Hepatocyte (in vitro differentiated cells): ENCODE data around the gene ASTN2. TPM values are rescaled to one million over a fixed set of nuclear protein-coding genes. Genes with fewer than 3 reads are reported as not detected.

ENCODE experiments used
- DNase-seq: peaks from one replicate; pipeline ENCODE4 v3.0.0-alpha.2; 2016; ENCODE audit warnings: low spot score
- H2AFZ ChIP-seq: fragments of 200-600 bp; sonication (generic); 2 replicates; pipeline ENCODE4 v1.6.0; 2016; ENCODE audit warnings: antibody characterized with exemption, mild to moderate bottlenecking
- H3K27ac ChIP-seq: fragments of 200-600 bp; sonication (generic); 2 replicates; pipeline ENCODE4 v1.5.1; 2016; ENCODE audit warnings: mild to moderate bottlenecking
- H3K27me3 ChIP-seq: fragments of 200-600 bp; sonication (generic); 2 replicates; pipeline ENCODE4 v1.6.1; 2016
- H3K36me3 ChIP-seq: fragments of 200-600 bp; sonication (generic); replicated peaks from 2 replicates; pipeline ENCODE4 v1.5.1; 2016; ENCODE audit warnings: low read depth; ENCODE audit not compliant: insufficient read depth
- H3K4me1 ChIP-seq: fragments of 200-600 bp; sonication (generic); 2 replicates; pipeline ENCODE4 v1.5.1; 2016; ENCODE audit warnings: mild to moderate bottlenecking, moderate library complexity; ENCODE audit not compliant: insufficient read depth
- H3K4me2 ChIP-seq: fragments of 200-600 bp; sonication (generic); 2 replicates; pipeline ENCODE4 v1.6.0; 2016
- H3K4me3 ChIP-seq: fragments of 200-600 bp; sonication (generic); 2 replicates; pipeline ENCODE4 v1.5.1; 2016; ENCODE audit warnings: mild to moderate bottlenecking
- H3K79me2 ChIP-seq: fragments of 200-600 bp; sonication (generic); 2 replicates; pipeline ENCODE4 v1.6.0; 2017; ENCODE audit warnings: mild to moderate bottlenecking
- H3K9me2 ChIP-seq: fragments of 200-600 bp; sonication (generic); replicated peaks from 2 replicates; pipeline ENCODE4 v1.6.0; 2017; ENCODE audit warnings: mild to moderate bottlenecking; ENCODE audit not compliant: insufficient read depth
- H3K9me3 ChIP-seq: fragments of 200-600 bp; sonication (generic); 2 replicates; pipeline ENCODE4 v1.5.1; 2016; ENCODE audit warnings: low read depth, mild to moderate bottlenecking
- H4K20me1 ChIP-seq: fragments of 200-600 bp; sonication (generic); 2 replicates; pipeline ENCODE4 v1.6.0; 2016; ENCODE audit warnings: mild to moderate bottlenecking; ENCODE audit not compliant: insufficient read depth, poor library complexity, severe bottlenecking
- CTCF ChIP-seq: fragments of 200-600 bp; sonication (generic); IDR thresholded peaks from 2 replicates; pipeline ENCODE4 v1.5.1; 2016; ENCODE audit warnings: antibody characterized with exemption, mild to moderate bottlenecking; ENCODE audit not compliant: poor library complexity
- EZH2 ChIP-seq: fragments of 200-600 bp; sonication (generic); IDR thresholded peaks from 2 replicates; pipeline ENCODE4 v1.6.1; 2016; ENCODE audit warnings: antibody characterized with exemption, mild to moderate bottlenecking, borderline replicate concordance
- EZH2phosphoT487 ChIP-seq: fragments of 200-600 bp; sonication (generic); IDR thresholded peaks from one replicate; pipeline ENCODE4 v1.6.1; 2018; ENCODE audit warnings: antibody characterized with exemption, mild to moderate bottlenecking, low read depth, moderate library complexity; ENCODE audit not compliant: unreplicated experiment, severe bottlenecking
- WGBS: methylation state at CpG from one replicate; pipeline ENCODE4 v1.1.6; 2016; ENCODE audit warnings: low lambda C conversion rate; ENCODE audit errors: missing lambda C conversion rate; 5-methylcytosine and 5-hydroxymethylcytosine counted together
- polyA plus RNA-seq: library from polyadenylated mRNA; unstranded; fragments of >200 nt; fragmentation: Nextera tagmentation; extraction: Ambion mirVana; gene quantifications from 2 replicates; pipeline ENCODE4 v1.2.1, GENCODE V29; 2016
- total RNA-seq: library from RNA; depleted of rRNA; stranded (reverse); fragments of >200 nt; gene quantifications from 2 replicates; pipeline ENCODE4 v1.2.3, GENCODE V29; 2014

Gene ASTN2
- total and polyA plus RNA-seq, 2 experiments from 2014 or later, result 6.4 to 8.4 TPM

- Histone ChIP-seq H3K4me1 (no peaks in the 10 kb centered on the region), H3K9me2 (no peaks in the 10 kb centered on the region), H2AFZ (no peak overlapping the region), H3K36me3 (no peaks in the 10 kb centered on the region), H3K4me2 (no peak overlapping the region), H3K9me3 (no peaks in the 10 kb centered on the region), H3K4me3 (no peak overlapping the region), H3K27ac (no peak overlapping the region), H3K79me2 (no peaks in the 10 kb centered on the region), H3K27me3 (no peaks in the 10 kb centered on the region), H4K20me1 (no peaks in the 10 kb centered on the region)
- no peak for TF ChIP-seq EZH2
- TF ChIP-seq CTCF, result no peak
- no peak for TF ChIP-seq EZH2phosphoT487
- no peak for DNase-seq
- 75% methylated on average over 2 of the region's 2 CpGs for WGBS
Measured at GRCh38 chr9:117302487-117302886, 112.4 kb downstream of the ASTN2 start.

- Histone ChIP-seq H3K4me2 (no peak overlapping the region), H3K27ac (no peak overlapping the region), H3K4me1 (no peaks in the 10 kb centered on the region), H3K9me3 (no peaks in the 10 kb centered on the region), H3K79me2 (no peaks in the 10 kb centered on the region), H3K27me3 (no peaks in the 10 kb centered on the region), H3K4me3 (no peak overlapping the region), H3K36me3 (no peaks in the 10 kb centered on the region), H3K9me2 (no peaks in the 10 kb centered on the region), H4K20me1 (no peaks in the 10 kb centered on the region), H2AFZ (no peak overlapping the region)
- WGBS, result 79% methylated on average over 4 of the region's 4 CpGs
- DNase-seq, result no peak
- no peak for TF ChIP-seq CTCF
- TF ChIP-seq EZH2, result no peak
- TF ChIP-seq EZH2phosphoT487, result no peak
Measured at GRCh38 chr9:117300371-117301110, 114.3 kb downstream of the ASTN2 start.

GRCh38 chr9:117296453-117296852 is 118.4 kb downstream of the ASTN2 start:
- H3K9me3 ChIP-seq, result no peaks in the 10 kb centered on the region
- H3K27ac ChIP-seq, result no peak overlapping the region
- H4K20me1 ChIP-seq, result no peaks in the 10 kb centered on the region
- H3K27me3 ChIP-seq, result no peaks in the 10 kb centered on the region
- H3K9me2 ChIP-seq, result no peaks in the 10 kb centered on the region
- no peaks in the 10 kb centered on the region for H3K4me1 ChIP-seq
- no peaks in the 10 kb centered on the region for H3K79me2 ChIP-seq
- no peaks in the 10 kb centered on the region for H3K36me3 ChIP-seq
- H3K4me3 ChIP-seq, result no peak overlapping the region
- no peak overlapping the region for H2AFZ ChIP-seq
- WGBS, result 75% methylated on average over 1 of the region's 1 CpG
- TF ChIP-seq EZH2phosphoT487 (no peak), EZH2 (no peak), CTCF (no peak)
- DNase-seq, result no peak
- no peak overlapping the region for H3K4me2 ChIP-seq
